ENCODE results near the gene NDFIP2. TPM values are rescaled to one million over a fixed set of nuclear protein-coding genes. Genes with fewer than 3 reads are reported as not detected.

Gene NDFIP2
- total and polyA plus RNA-seq, 2 donors (not counting 3 experiments of a cell fraction or from before 2014, with no cell fraction given), result 7.9 to 18.5 TPM

GRCh38 chr13:79469608-79470007 is 11.3 kb upstream of the NDFIP2 start:
- intact Hi-C loops (cut with micrococcal nuclease), result no loop called here
- CTCF ChIA-PET, result no interaction called here

GRCh38 chr13:79470666-79471065 is 10.3 kb upstream of the NDFIP2 start:
- Histone ChIP-seq H3K9ac (replicated peaks; ENCODE audit: extremely low read depth, insufficient read depth, low read length) (no peak overlapping the region), H3K27ac (ENCODE audit: insufficient read depth, low read depth, low read length) (no peak overlapping the region), H3K9me3 (replicated peaks; ENCODE audit: control insufficient read depth, insufficient read depth, low read length) (no peaks in the 10 kb centered on the region), H4K20me1 (replicated peaks; ENCODE audit: control insufficient read depth, extremely low read depth, insufficient read depth, low read length) (no peaks in the 10 kb centered on the region), H3K4me3 (replicated peaks in 1 of 3; ENCODE audit: insufficient read depth in 1 of 3, low read depth in 1 of 3, low read length in 3 of 3) (no peak overlapping the region), H3K36me3 (ENCODE audit: control insufficient read depth in 2 of 2, extremely low read depth in 1 of 2, insufficient read depth in 2 of 2, low read length in 2 of 2) (no peaks in the 10 kb centered on the region), H3K27me3 (ENCODE audit: control insufficient read depth in 2 of 2, insufficient read depth in 2 of 2, low read length in 2 of 2) (peaks cover 0 to 2% of the 10 kb centered on the region in 2 experiments), H2AFZ (ENCODE audit: low read depth, low read length) (no peak overlapping the region), H3K9me1 (replicated peaks; ENCODE audit: control insufficient read depth, extremely low read depth, insufficient read depth, low read length) (no peaks in the 10 kb centered on the region), H3K4me1 (ENCODE audit: control insufficient read depth, extremely low read depth, insufficient read depth, low read length) (no peaks in the 10 kb centered on the region), H3K79me2 (ENCODE audit: control insufficient read depth, insufficient read depth, low read length) (no peaks in the 10 kb centered on the region), H3K4me2 (ENCODE audit: insufficient read depth, low read length) (no peak overlapping the region)
- ChIA-PET POLR2A (no interaction called here), CTCF (interaction anchor here (0.6 kb wide), 1 partner anchor 60 kb away, joined by 6 read pairs; no protein-coding TSS in a partner anchor)
- intact Hi-C loops (cut with micrococcal nuclease), result no loop called here
- BruUV-seq (replicated peaks), result no TSS peak
- TF ChIP-seq CTCF (IDR thresholded peaks at IDR 0.05; ENCODE audit: extremely low read depth in 1 of 2, insufficient read depth in 1 of 2, low read depth in 1 of 2, low read length in 2 of 2) (no peak), POLR2AphosphoS5 (IDR thresholded peaks at IDR 0.05; ENCODE audit: insufficient read depth, low read depth, low read length) (no peak), GATA2 (IDR thresholded peaks at IDR 0.05; ENCODE audit: insufficient read depth, insufficient read length, low read depth, low read length) (no peak), MAX (IDR thresholded peaks at IDR 0.05; ENCODE audit: insufficient read depth, insufficient read length) (no peak), MYC (IDR thresholded peaks at IDR 0.05; ENCODE audit: low read depth, low read length) (no peak), JUN (IDR thresholded peaks at IDR 0.05; ENCODE audit: borderline replicate concordance, insufficient read depth, insufficient read length, low read depth) (no peak), FOS (IDR thresholded peaks at IDR 0.05; ENCODE audit: borderline replicate concordance, insufficient read depth, low read length) (no peak), POLR2A (IDR thresholded peaks at IDR 0.05; ENCODE audit: low read depth, low read length) (no peak), EZH2 (IDR thresholded peaks at IDR 0.05; ENCODE audit: borderline replicate concordance, low read depth, low read length, severe bottlenecking) (no peak)
- FAIRE-seq (no peak), DNase-seq (ENCODE audit: low read depth, low spot score) (no peak)
- dilution Hi-C loops (cut with MboI; ENCODE audit: extremely low pct_ligation_motif_present, low sequenced_read_pairs), result no loop called here

More at GRCh38 chr13:79469608-79470007, 11.3 kb upstream of the NDFIP2 start:
- FAIRE-seq, result no peak
- no peaks in the 10 kb centered on the region for H3K9me3 ChIP-seq (replicated peaks; ENCODE audit: control insufficient read depth, insufficient read depth, low read length)
- no peaks in the 10 kb centered on the region for H3K27me3 ChIP-seq (ENCODE audit: control insufficient read depth in 2 of 2, insufficient read depth in 2 of 2, low read length in 2 of 2)
- no peak overlapping the region for H2AFZ ChIP-seq (ENCODE audit: low read depth, low read length)
- H4K20me1 ChIP-seq (replicated peaks; ENCODE audit: control insufficient read depth, extremely low read depth, insufficient read depth, low read length), result no peaks in the 10 kb centered on the region
- POLR2A ChIA-PET, result no interaction called here
- H3K4me2 ChIP-seq (ENCODE audit: insufficient read depth, low read length), result no peak overlapping the region
- no peaks in the 10 kb centered on the region for H3K36me3 ChIP-seq (ENCODE audit: control insufficient read depth in 2 of 2, extremely low read depth in 1 of 2, insufficient read depth in 2 of 2, low read length in 2 of 2)
- no peaks in the 10 kb centered on the region for H3K4me1 ChIP-seq (ENCODE audit: control insufficient read depth, extremely low read depth, insufficient read depth, low read length)
- no peak for DNase-seq (ENCODE audit: low read depth, low spot score)
- no peak overlapping the region for H3K4me3 ChIP-seq (replicated peaks in 1 of 3; ENCODE audit: insufficient read depth in 1 of 3, low read depth in 1 of 3, low read length in 3 of 3)
- no peaks in the 10 kb centered on the region for H3K9me1 ChIP-seq (replicated peaks; ENCODE audit: control insufficient read depth, extremely low read depth, insufficient read depth, low read length)
- TF ChIP-seq POLR2AphosphoS5 (IDR thresholded peaks at IDR 0.05; ENCODE audit: insufficient read depth, low read depth, low read length), result no peak
- no peak for TF ChIP-seq JUN (IDR thresholded peaks at IDR 0.05; ENCODE audit: borderline replicate concordance, insufficient read depth, insufficient read length, low read depth)
- dilution Hi-C loops (cut with MboI; ENCODE audit: extremely low pct_ligation_motif_present, low sequenced_read_pairs), result no loop called here
- BruUV-seq (replicated peaks), result no TSS peak
- no peak overlapping the region for H3K27ac ChIP-seq (ENCODE audit: insufficient read depth, low read depth, low read length)
- no peaks in the 10 kb centered on the region for H3K79me2 ChIP-seq (ENCODE audit: control insufficient read depth, insufficient read depth, low read length)
- no peak overlapping the region for H3K9ac ChIP-seq (replicated peaks; ENCODE audit: extremely low read depth, insufficient read depth, low read length)

Data from endothelial cell of umbilical vein (primary cell).